ENCODE data around the gene ELP5. TPM values are rescaled to one million over a fixed set of nuclear protein-coding genes. Genes with fewer than 3 reads are reported as not detected.

ELP5 gene
- total and polyA plus RNA-seq, 2 of the 4 experiments (the other 2 are of a cell fraction), result 39.3 to 46.6 TPM

- WGBS, 2 experiments (ENCODE audit: extremely low coverage in 2 of 2, insufficient read length in 1 of 2), result 87% methylated on average over 4 of the region's 15 CpGs; no CpG with 5 or more reads in 1 of the 2 experiments
- H3K4me1 ChIP-seq (ENCODE audit: control insufficient read depth, insufficient read depth, low read length), result peaks cover 7% of the 10 kb centered on the region; the same call in 1 of the 2 replicates
- no peak overlapping the region for H3K9ac ChIP-seq (ENCODE audit: low read depth, low read length)
- no TSS peak for BruUV-seq (replicated peaks)
- H3K27ac ChIP-seq (ENCODE audit: insufficient read depth, low read length), result no peak overlapping the region
- ChIA-PET POLR2A (ENCODE audit: unreplicated experiment) (interaction anchor here (0.6 kb wide), 1 partner anchor 10 kb away, joined by 3 read pairs; the partner anchor contains the start of gene DVL2), CTCF (no interaction called here)
- H3K27me3 ChIP-seq (ENCODE audit: control insufficient read depth, insufficient read depth, low read length), result no peaks in the 10 kb centered on the region
- intact Hi-C loops (cut with micrococcal nuclease), result no loop called here
- no peak overlapping the region for H4K8ac ChIP-seq (ENCODE audit: low read depth in 2 of 2, low read length in 2 of 2)
- no peak overlapping the region for H2BK20ac ChIP-seq (ENCODE audit: low read depth, low read length)
- H3K4me3 ChIP-seq (ENCODE audit: insufficient read depth, low read depth, low read length), result no peak overlapping the region
- no peaks in the 10 kb centered on the region for H3K9me3 ChIP-seq (ENCODE audit: control insufficient read depth, insufficient read depth, low read length)
- DNase-seq, result no peak
- 0 out of 2 replicates have a peak, but pooled peaks cover 7% of the 10 kb centered on the region for H3K9me1 ChIP-seq (ENCODE audit: insufficient read depth, low read length)
- no peak overlapping the region for H2BK120ac ChIP-seq (ENCODE audit: low read depth, low read length)
- peaks cover 8 to 75% of the 10 kb centered on the region in 2 experiments for H3K79me1 ChIP-seq (ENCODE audit: low read depth in 1 of 2, low read length in 2 of 2)
- H3K36me3 ChIP-seq (ENCODE audit: control insufficient read depth, insufficient read depth, low read length), result peaks cover 81% of the 10 kb centered on the region
- no peak for TF ChIP-seq FOS (IDR thresholded peaks at IDR 0.05; ENCODE audit: low read depth, low read length)
- no peak for TF ChIP-seq RFX5 (IDR thresholded peaks at IDR 0.05; ENCODE audit: low read depth, low read length)
- no peak for TF ChIP-seq RCOR1 (IDR thresholded peaks at IDR 0.05; ENCODE audit: insufficient replicate concordance, low read length)
- no peak for TF ChIP-seq MXI1 (IDR thresholded peaks at IDR 0.05; ENCODE audit: borderline replicate concordance, low read depth, low read length)
- TF ChIP-seq SMC3 (IDR thresholded peaks at IDR 0.05; ENCODE audit: low read depth, low read length), result no peak
- no peak for TF ChIP-seq POLR2A (IDR thresholded peaks at IDR 0.05; ENCODE audit: low read depth, low read length)
- no peak for TF ChIP-seq CTCF (conservative IDR thresholded peaks at IDR 0.05; ENCODE audit: low read depth, low read length)
- TF ChIP-seq CHD1 (IDR thresholded peaks at IDR 0.05; ENCODE audit: low read depth, low read length), result no peak
- no peak for TF ChIP-seq MAFK (IDR thresholded peaks at IDR 0.05; ENCODE audit: low read depth, low read length)
- TF ChIP-seq MAZ (IDR thresholded peaks at IDR 0.05; ENCODE audit: borderline replicate concordance, low read depth, low read length), result no peak
- TF ChIP-seq NFE2L2 (IDR thresholded peaks at IDR 0.05; ENCODE audit: low read depth, low read length), result no peak
- TF ChIP-seq BHLHE40 (IDR thresholded peaks at IDR 0.05; ENCODE audit: low read depth, low read length), result no peak
- TF ChIP-seq ELK1 (IDR thresholded peaks at IDR 0.05; ENCODE audit: borderline replicate concordance, low read depth, low read length), result no peak
- no peak for TF ChIP-seq RAD21 (IDR thresholded peaks at IDR 0.05; ENCODE audit: low read length)
- TF ChIP-seq, protein P1, sequence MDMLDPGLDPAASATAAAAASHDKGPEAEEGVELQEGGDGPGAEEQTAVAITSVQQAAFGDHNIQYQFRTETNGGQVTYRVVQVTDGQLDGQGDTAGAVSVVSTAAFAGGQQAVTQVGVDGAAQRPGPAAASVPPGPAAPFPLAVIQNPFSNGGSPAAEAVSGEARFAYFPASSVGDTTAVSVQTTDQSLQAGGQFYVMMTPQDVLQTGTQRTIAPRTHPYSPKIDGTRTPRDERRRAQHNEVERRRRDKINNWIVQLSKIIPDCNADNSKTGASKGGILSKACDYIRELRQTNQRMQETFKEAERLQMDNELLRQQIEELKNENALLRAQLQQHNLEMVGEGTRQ (IDR thresholded peaks at IDR 0.05; ENCODE audit: low read depth, low read length), result no peak
- TF ChIP-seq CEBPB (IDR thresholded peaks at IDR 0.05; ENCODE audit: low read depth, low read length), result no peak
- H3K18ac ChIP-seq (ENCODE audit: low read depth, low read length), result no peak overlapping the region
- no peak overlapping the region for H3K14ac ChIP-seq (replicated peaks; ENCODE audit: low read depth, low read length)
- in situ Hi-C loops (cut with MboI; ENCODE audit: low sequenced_read_pairs), result loop anchor here (25.0 kb wide), 1 partner anchor 938 kb away; the partner anchor contains the start of genes PER1 and VAMP2
- no peak overlapping the region for H2AK9ac ChIP-seq (replicated peaks; ENCODE audit: low read depth, low read length, poor library complexity)
- no peak overlapping the region for H4K5ac ChIP-seq (ENCODE audit: low read depth, low read length)
- no peak overlapping the region for H2AFZ ChIP-seq (replicated peaks; ENCODE audit: low read length, poor library complexity)
- no peak overlapping the region for H3K4ac ChIP-seq (ENCODE audit: low read depth, low read length)
- H3K56ac ChIP-seq (ENCODE audit: extremely low read depth, insufficient read depth, low read length), result no peak overlapping the region
- peaks cover 32% of the 10 kb centered on the region for H4K20me1 ChIP-seq (ENCODE audit: insufficient read depth, low read length)
- no peak overlapping the region for H4K91ac ChIP-seq (ENCODE audit: insufficient read depth, low read depth, low read length)
- H2AK5ac ChIP-seq (ENCODE audit: low read depth, low read length), result no peak overlapping the region
- no peak overlapping the region for H2BK15ac ChIP-seq (ENCODE audit: low read depth, low read length)
- H3K4me2 ChIP-seq (ENCODE audit: low read depth, low read length), result no peak overlapping the region
- no peak overlapping the region for H3K23ac ChIP-seq (ENCODE audit: low read depth, low read length)
- no peak for ATAC-seq (ENCODE audit: low read depth)
- dilution Hi-C loops (cut with HindIII; ENCODE audit: low sequenced_read_pairs, unreplicated experiment), result no loop called here
- no peak overlapping the region for H2BK5ac ChIP-seq (ENCODE audit: low read depth, low read length, poor library complexity, severe bottlenecking)
Measured at GRCh38 chr17:7224661-7225111, 27.3 kb upstream of the ELP5 start.
